ENCODE data around the gene TOE1.
"Not testable (repeated sequence)": the region's sequence is repeated elsewhere in the genome, so short reads cannot be mapped to it uniquely, and the experiment has no call there.

The TOE1 gene

GRCh38 chr1:45339789-45340558 lies at the start of gene TOE1, which contains the start of gene MUTYH:
Gene TOE1 (plus strand): TSS chr1:45340170. CDS start chr1:45340253, 83 bp downstream.
Gene MUTYH (minus strand): TSS chr1:45340440. CDS start chr1:45334505, 5,935 bp downstream.
- peak; percentile 98 for DNase-seq

DNA sequence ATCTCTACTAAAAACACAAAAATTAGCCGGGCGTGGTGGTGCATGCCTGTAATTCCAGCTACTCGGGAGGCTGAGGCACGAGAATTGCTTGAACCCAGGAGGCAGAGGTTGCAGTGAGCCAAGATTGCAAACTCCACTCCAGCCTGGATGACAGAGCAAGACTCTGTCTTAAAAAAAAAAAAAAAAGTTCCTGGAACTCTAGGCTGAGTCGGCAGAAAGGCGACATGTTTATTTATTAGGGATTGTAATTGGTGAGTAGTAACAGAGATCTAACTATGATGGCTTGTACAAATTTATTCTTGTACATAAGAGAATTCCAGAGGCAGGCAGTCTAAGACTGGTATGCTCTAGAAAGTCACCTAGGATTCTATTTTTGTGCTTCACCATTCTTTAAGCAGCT lies 49.0 kb upstream of the TOE1 start:
- DNase-seq: not testable (repeated sequence)

DNA sequence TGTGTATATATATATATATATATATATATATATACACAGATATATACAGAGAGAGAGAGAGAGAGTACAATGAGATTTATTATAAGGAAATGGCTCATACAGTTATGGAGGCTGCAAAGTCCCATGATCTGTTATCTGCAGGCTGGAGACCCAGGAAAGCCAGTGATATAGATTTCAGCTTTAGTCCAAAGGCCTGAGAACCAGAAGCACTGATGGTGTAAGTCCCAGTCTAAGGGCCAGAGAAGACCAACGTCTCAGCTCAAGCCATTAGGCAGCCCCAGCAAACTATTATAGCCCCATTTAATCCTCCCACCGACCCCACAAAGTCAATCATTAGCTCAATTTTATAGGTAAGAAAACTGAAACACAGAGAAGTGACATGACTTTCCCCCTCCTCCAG lies 48.3 kb upstream of the TOE1 start:
- DNase-seq: no peak

DNA sequence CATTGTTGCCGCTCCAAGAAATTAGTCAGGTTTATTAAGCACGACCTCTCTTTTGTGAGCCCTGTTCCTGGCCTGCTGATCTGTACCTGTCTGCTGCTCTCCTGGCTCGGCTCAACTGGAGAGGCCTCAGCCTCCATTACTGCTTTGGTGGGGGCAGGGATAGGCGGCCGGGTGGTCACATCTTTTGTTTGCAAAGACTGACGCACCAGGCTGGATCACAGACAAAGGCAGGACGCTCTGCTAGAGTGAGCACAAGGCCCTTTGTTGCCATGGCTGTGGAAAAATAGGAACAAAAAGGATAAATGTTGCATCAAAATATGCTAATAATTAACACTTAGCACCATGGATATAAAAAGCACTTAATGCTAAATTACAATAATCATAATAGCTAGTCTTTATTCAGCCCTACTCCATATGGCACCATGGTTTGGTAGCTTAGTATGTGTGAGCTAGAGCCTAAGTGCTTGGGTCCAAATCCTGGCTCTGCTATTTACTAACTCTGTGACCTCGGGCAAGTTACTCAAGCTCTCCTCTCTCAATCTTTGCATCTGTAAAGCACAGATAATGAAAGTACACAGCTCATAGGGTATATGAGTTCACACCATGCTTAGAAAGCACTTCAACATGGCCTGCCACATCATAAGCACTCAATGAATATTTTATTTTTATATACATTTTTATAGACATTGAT lies 42.2 kb upstream of the TOE1 start:
- no peak for DNase-seq

DNA sequence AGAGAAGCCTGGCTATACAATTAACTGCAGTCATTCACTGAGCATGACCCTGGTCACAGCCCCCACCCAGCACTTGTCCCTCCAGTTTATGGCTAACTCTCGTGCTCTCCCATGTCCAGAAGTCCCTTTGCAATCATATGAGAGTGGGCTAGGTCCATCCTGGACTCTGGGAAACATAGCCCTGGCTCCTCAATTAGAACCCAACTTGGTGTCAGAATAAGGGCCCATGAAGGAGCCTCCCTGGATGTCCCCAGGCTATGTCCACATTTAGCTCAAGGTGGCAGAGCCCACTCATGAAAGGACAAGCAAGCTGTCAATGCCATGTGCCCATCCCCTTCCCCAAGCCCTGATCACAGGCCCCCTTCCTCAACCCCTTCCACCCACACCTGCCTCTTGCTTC lies 40.7 kb upstream of the TOE1 start:
- no peak for DNase-seq

GRCh38 chr1:45299981-45300668 lies 39.8 kb upstream of the TOE1 start:
- peak; percentile 67 for DNase-seq

GRCh38 chr1:45300669-45300997 lies 39.3 kb upstream of the TOE1 start:
- no peak for DNase-seq

DNA sequence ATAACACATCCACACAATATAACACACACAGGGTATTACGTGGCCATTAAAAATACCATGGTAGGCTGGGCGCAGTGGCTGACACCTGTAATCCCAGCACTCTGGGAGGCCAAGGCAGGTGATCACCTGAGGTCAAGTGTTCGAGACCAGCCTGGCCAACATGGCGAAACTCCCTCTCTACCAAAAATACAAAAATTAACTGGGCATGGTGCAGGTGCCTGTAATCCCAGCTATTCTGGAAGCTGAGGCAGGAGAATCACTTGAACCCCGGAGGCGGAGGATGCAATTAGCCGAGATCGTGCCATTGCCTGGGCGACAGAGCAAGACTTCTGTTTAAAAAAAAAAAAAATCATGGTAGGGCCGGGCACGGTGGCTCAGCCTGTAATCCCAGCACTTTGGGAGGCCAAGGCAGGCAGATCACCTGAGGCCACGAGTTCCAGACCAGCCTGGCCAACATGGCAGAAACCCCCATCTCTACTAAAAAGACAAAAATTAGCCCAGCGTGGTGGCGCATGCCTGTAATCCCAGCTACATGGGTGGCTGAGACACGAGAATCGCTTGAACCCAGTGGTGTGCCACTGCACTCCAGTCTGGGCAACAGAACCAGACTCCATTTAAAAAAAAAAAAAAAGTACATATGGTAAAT lies 37.3 kb upstream of the TOE1 start:
- no peak for DNase-seq

GRCh38 chr1:45303520-45304310 lies 36.3 kb upstream of the TOE1 start:
- DNase-seq: peak; percentile 99

GRCh38 chr1:45304311-45305081 lies 35.5 kb upstream of the TOE1 start:
- peak; percentile 95 for DNase-seq

DNA sequence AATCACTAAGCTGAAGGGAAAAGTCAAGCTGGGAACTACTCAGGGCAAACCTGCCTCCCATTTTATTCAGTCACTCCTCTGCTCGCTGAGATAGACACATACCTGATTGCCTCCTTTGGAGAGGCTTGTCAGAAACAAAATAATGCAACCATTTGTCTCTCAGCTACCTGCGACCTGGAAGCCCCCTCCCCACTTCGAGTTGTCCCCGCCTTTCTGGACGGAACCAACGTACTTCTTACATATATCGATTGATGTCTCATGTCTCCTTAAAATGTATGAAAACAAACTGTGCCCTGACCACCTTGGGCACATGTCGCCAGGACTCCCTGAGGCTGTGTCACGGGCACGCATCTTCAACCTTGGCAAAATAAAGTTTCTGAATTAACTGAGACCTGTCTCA lies 34.7 kb upstream of the TOE1 start:
- DNase-seq: no peak

GRCh38 chr1:45306319-45306718 lies 33.7 kb upstream of the TOE1 start:
- no peak for DNase-seq

DNA sequence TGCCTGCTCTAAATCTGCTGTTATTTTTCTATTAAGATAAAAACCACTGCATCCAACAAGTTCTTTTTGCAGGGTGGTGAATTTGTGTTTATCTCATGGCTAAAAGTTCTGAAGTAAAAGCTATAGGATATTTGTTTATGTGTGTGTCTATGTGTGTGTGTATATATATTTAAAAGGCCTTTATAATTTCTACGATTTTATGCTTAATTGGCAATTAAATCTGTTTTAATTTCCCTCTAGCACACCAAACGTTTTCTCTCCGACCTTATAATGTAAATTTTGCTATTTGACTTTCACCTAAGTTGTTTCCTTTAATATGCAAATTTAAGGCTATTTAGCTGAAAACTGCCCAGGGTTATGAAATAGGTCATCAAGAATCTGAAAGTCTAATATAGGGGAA lies 33.1 kb upstream of the TOE1 start:
- no peak for DNase-seq

DNA sequence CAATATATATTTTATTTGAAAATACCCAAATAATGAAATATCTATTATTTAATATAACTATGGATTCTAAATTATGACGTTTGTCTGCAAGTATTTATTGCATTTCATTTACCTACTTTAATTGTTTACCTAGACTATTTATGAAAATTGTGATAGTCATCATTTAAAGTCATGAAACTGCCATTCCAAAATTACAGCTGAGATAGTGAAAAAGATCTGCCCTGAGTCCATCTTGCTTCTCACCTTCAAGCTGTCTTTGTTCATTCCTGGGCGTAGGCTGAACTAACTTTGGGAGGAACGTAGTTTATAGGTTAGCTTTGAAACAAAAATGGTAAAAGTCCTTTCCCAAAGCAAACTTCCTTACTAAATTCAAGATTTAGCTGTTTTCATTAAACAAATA lies 25.7 kb upstream of the TOE1 start:
- DNase-seq: no peak

DNA sequence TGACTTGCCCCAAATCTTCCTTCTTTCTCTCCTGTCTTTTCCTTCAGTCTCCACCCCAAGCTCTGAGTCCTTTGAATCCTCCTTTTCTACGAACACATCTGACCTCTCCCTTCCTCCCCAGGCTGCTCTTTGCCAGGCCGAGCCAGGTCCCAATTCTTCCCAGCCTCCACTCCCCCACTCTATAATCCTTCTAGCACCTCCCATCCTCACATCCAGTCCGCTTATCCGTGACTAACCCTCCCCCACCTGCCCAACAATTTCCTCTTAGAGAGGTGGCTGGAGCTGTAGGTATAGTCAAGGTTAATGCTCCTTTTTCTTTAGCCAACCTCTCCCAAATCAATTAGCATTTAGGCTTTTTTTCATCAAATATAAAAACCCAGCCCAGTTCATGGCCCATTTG lies 22.8 kb upstream of the TOE1 start:
- no peak for DNase-seq

GRCh38 chr1:45319761-45320160 lies 20.2 kb upstream of the TOE1 start:
- no peak for DNase-seq

DNA sequence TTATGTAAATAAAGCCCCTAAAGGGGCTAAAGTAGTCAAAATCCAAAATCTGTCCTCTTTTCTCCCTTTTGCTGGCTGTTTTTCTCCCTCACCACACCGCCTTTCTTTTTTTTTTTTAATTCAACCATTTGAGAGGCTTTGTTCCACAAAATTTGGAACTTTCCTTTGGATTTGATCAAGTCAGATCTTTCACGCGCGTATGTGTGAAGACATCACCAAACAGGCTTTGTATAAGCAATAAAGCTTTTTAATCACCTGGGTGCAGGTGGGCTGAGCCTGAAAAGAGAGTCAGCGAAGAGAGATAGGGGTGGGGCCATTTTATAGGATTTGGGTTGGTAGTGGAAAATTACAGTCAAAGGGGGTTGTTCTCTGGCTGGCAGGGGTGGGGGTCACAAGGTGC lies 18.5 kb upstream of the TOE1 start:
- DNase-seq: no peak

DNA sequence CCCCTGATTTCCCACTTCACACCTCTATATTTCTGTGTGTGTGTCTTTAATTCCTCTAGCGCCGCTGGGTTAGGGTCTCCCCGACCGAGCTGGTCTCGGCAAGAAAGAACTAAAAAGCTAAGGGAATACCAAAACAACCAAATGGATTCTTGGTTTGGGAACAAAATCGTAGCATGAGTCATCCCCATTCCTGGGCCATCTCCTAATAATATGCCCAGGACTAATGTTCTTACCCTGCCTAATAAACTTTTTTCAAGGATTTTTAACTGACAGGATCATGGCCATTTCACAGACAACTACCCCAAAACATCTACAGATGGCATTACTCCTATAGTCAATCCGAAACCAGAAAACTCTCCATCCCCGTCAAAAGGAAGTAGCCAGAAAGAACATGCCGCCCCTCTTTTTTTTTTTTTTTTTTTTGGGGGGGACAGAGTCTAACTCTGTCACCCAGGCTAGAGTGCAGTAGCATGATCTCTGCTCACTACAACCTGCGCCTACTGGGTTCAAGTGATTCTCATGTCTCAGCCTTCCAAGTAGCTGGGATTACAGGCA lies 17.4 kb upstream of the TOE1 start:
- DNase-seq: no peak

DNA sequence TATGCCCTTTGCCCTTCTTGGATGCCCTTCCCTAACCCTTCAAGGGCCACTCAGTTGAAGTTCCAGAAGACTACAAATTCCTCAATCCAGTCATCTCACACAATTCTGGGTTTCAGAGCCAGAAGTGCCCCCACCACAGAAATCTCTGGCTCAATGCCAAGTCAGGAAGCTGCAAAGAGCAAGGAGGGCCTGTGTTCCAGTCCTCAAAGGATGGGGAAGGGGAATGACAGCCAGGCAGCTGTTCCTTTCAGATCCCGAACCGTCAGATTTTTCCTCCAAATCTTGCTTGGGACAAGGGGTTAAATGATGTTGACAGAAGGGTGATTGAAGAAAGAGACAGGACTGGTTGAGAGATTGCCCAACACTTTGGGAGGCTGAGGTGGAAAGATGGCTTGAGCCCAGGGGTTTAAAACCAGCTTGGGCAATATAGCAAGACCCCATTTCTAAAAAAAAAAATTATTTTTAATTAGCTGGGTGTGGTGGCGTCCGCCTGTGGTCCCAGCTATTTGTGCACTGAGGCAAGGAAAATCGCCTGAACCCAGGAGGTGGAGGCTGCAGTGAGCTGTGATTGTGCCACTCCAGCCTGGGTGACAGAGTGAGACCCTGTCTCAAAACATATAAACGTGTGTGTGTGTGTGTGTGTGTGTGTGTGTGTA lies 14.0 kb upstream of the TOE1 start:
- no peak for DNase-seq

- DNase-seq: peak; percentile 88
These were observed 13.0 kb upstream of the TOE1 start, which contains the start of gene HPDL for GRCh38 chr1:45326627-45327623. Gene HPDL (plus strand): TSS chr1:45326895. CDS start chr1:45327149, 254 bp downstream.

Measured in RPMI8226 (cell line).